Suppressor macrophage treated with lipopolysaccharide for 4 hours (primary cell): ENCODE data around the gene RIT2.

ENCODE experiments used
- DNase-seq: peaks from one replicate; pipeline ENCODE4 v3.0.0-alpha.2; 2020

The RIT2 gene

GRCh38 chr18:43115076-43115921, at the start of gene RIT2:
Gene RIT2 (minus strand): TSS chr18:43115685.
- DNase-seq, result no peak

- no peak for DNase-seq
These were observed 46.0 kb upstream of the RIT2 start for GRCh38 chr18:43161528-43161927.

GRCh38 chr18:43160509-43160908, 45.0 kb upstream of the RIT2 start:
- DNase-seq, result no peak

GRCh38 chr18:43159926-43160325, 44.4 kb upstream of the RIT2 start:
- DNase-seq, result no peak

- no peak for DNase-seq
These were observed 43.7 kb upstream of the RIT2 start for GRCh38 chr18:43159086-43159770.

- no peak for DNase-seq
These were observed 42.9 kb upstream of the RIT2 start for GRCh38 chr18:43158381-43158780.

GRCh38 chr18:43155842-43156241, 40.4 kb upstream of the RIT2 start:
- DNase-seq, result no peak

- DNase-seq, result no peak
These were observed 32.7 kb upstream of the RIT2 start for GRCh38 chr18:43148231-43148630.

- DNase-seq, result no peak
These were observed 25.7 kb upstream of the RIT2 start for GRCh38 chr18:43141208-43141607.

GRCh38 chr18:43139288-43139946, 23.9 kb upstream of the RIT2 start:
- DNase-seq, result no peak

- no peak for DNase-seq
These were observed 19.4 kb upstream of the RIT2 start for GRCh38 chr18:43134876-43135275.

- DNase-seq, result no peak
These were observed 15.3 kb upstream of the RIT2 start for GRCh38 chr18:43130716-43131260.

- no peak for DNase-seq
These were observed 14.6 kb upstream of the RIT2 start for GRCh38 chr18:43129946-43130524.

GRCh38 chr18:43125471-43125870, 10.0 kb upstream of the RIT2 start:
- DNase-seq, result no peak

- DNase-seq, result no peak
These were observed 7.5 kb upstream of the RIT2 start for GRCh38 chr18:43122955-43123354.

GRCh38 chr18:43116699-43117294, 1.3 kb upstream of the RIT2 start:
- DNase-seq, result no peak

GRCh38 chr18:43113220-43113895, 2.1 kb downstream of the RIT2 start:
- no peak for DNase-seq

- DNase-seq, result no peak
These were observed 6.6 kb downstream of the RIT2 start for GRCh38 chr18:43108882-43109281.

GRCh38 chr18:43108469-43108868, 7.0 kb downstream of the RIT2 start:
- no peak for DNase-seq

- DNase-seq, result no peak
These were observed 21.8 kb downstream of the RIT2 start for GRCh38 chr18:43093646-43094045.

GRCh38 chr18:43092539-43092938, 22.9 kb downstream of the RIT2 start:
- DNase-seq, result no peak

- no peak for DNase-seq
These were observed 34.1 kb downstream of the RIT2 start for GRCh38 chr18:43081396-43081795.
